ENCODE results near the gene TAF12. TPM values are rescaled to one million over a fixed set of nuclear protein-coding genes. Genes with fewer than 3 reads are reported as not detected.
"Not testable (repeated sequence)": the region's sequence is repeated elsewhere in the genome, so short reads cannot be mapped to it uniquely, and the experiment has no call there.

Gene TAF12
- polyA plus RNA-seq, 12 donors: 26.8 to 39.9 (median 30.2) TPM; not detected in 1

GRCh38 chr1:28591708-28592320 is 51.1 kb downstream of the TAF12 start, which contains the start of gene RAB42:
Gene RAB42, plus strand, starts transcription at chr1:28592265. Its CDS starts 247 bp downstream, at chr1:28592512.
- DNase-seq: peak; percentile 52

GRCh38 chr1:28586585-28587391 is 56.1 kb downstream of the TAF12 start:
- DNase-seq: not testable (repeated sequence)

GRCh38 chr1:28582248-28582615 is 60.6 kb downstream of the TAF12 start:
- no peak for DNase-seq

- peak; percentile 96 for DNase-seq
Observed at GRCh38 chr1:28581531-28582247, 61.2 kb downstream of the TAF12 start.

- DNase-seq: no peak
Observed at GRCh38 chr1:28580722-28581530, 61.9 kb downstream of the TAF12 start.

GRCh38 chr1:28579401-28579800 is 63.5 kb downstream of the TAF12 start:
- DNase-seq: no peak

- DNase-seq: no peak
Observed at GRCh38 chr1:28578696-28579218, 64.1 kb downstream of the TAF12 start.

- DNase-seq: no peak
Observed at GRCh38 chr1:28577738-28578536, 64.9 kb downstream of the TAF12 start.

GRCh38 chr1:28577052-28577678 is 65.7 kb downstream of the TAF12 start:
- no peak for DNase-seq

- DNase-seq: no peak
Observed at GRCh38 chr1:28573564-28573963, 69.3 kb downstream of the TAF12 start.

GRCh38 chr1:28572891-28573290 is 70.0 kb downstream of the TAF12 start:
- not testable (repeated sequence) for DNase-seq

GRCh38 chr1:28571911-28572310 is 71.0 kb downstream of the TAF12 start:
- DNase-seq: no peak

GRCh38 chr1:28566931-28567330 is 75.9 kb downstream of the TAF12 start:
- no peak for DNase-seq

GRCh38 chr1:28565726-28566125 is 77.1 kb downstream of the TAF12 start:
- DNase-seq: no peak

- no peak for DNase-seq
Observed at GRCh38 chr1:28565040-28565439, 77.8 kb downstream of the TAF12 start.

- DNase-seq: no peak
Observed at GRCh38 chr1:28564310-28564709, 78.6 kb downstream of the TAF12 start.

GRCh38 chr1:28560886-28561285 is 82.0 kb downstream of the TAF12 start:
- DNase-seq: no peak
